Upper lobe of left lung (tissue), 6 donors: ENCODE measurements around the gene NUDT2. TPM values are rescaled to one million over a fixed set of nuclear protein-coding genes. Genes with fewer than 3 reads are reported as not detected.

ENCODE experiments used
- ATAC-seq, 2 donors: fragments of 200-7000 bp; cut with Tn5 transposase; one replicate each; pipeline ENCODE4 v1.9.1; 2022; ENCODE audit warnings: mild to moderate bottlenecking in 2 of 2, moderate library complexity in 2 of 2; ENCODE audit not compliant: low FRiP score in 2 of 2
- DNase-seq, 2 donors: peaks; one replicate each; pipeline ENCODE4 v3.0.0-alpha.2; 2019 to 2020
- H3K27ac ChIP-seq, 4 donors: fragments of 200-600 bp; sonication (generic); one replicate each; pipeline ENCODE4 v1.5.1; 2016 to 2019
- H3K27me3 ChIP-seq, 4 donors: fragments of 200-600 bp; sonication (generic); one replicate each; pipeline ENCODE4 v1.5.1; 2017 to 2019
- H3K36me3 ChIP-seq, 4 donors: fragments of 200-600 bp; sonication (generic); one replicate each; pipeline ENCODE4 v1.5.1; 2016 to 2019
- H3K4me1 ChIP-seq, 4 donors: fragments of 200-600 bp; sonication (generic); one replicate each; pipeline ENCODE4 v1.5.1; 2018 to 2019
- H3K4me3 ChIP-seq, 4 donors: fragments of 200-600 bp; sonication (generic); one replicate each; pipeline ENCODE4 v1.5.1; 2017 to 2019; ENCODE audit warnings: mild to moderate bottlenecking in 2 of 4, moderate library complexity in 1 of 4
- H3K9me3 ChIP-seq, 4 donors: fragments of 200-600 bp; sonication (generic); one replicate each; pipeline ENCODE4 v1.5.1; 2018 to 2019
- CTCF ChIP-seq, 6 experiments: fragments of 450-650 bp in 4 of 6; fragments of 200-600 bp in 2 of 6; sonication (generic) in 2 of 6; IDR thresholded peaks; one replicate each; pipeline ENCODE4 v1.5.1; 2016 to 2019; ENCODE audit warnings: antibody characterized with exemption in 6 of 6
- EP300 ChIP-seq, 4 donors: sonication (generic); formaldehyde crosslinking; IDR thresholded peaks; one replicate each; pipeline ENCODE4 v1.5.1; 2017; ENCODE audit warnings: antibody characterized with exemption in 4 of 4, control low read depth in 2 of 4
- POLR2A ChIP-seq, 4 donors: fragments of 450-650 bp; IDR thresholded peaks; one replicate each; pipeline ENCODE4 v1.5.1; 2016 to 2017; ENCODE audit warnings: antibody characterized with exemption in 4 of 4, mild to moderate bottlenecking in 2 of 4
- POLR2AphosphoS5 ChIP-seq, 2 donors: sonication (generic); formaldehyde crosslinking; IDR thresholded peaks; one replicate each; pipeline ENCODE4 v1.5.1; 2017; ENCODE audit warnings: antibody characterized with exemption in 2 of 2
- WGBS, 2 donors: methylation state at CpG; one replicate each; pipeline ENCODE4 v1.1.5; 2017 to 2018; 5-methylcytosine and 5-hydroxymethylcytosine counted together
- total RNA-seq, 6 donors: library from RNA; depleted of rRNA in 4 of 6; stranded (reverse); fragments of >200 nt in 4 of 6; gene quantifications; one replicate each; pipeline versions ENCODE4 v1.1.0 to v1.2.1, GENCODE V29; 2016 to 2021
- donor health status: DM: no; HTN: no; CAD: no; lungs with moderate emphysema.
- donor health status: DM: no; HTN: yes; CAD: no; lungs with severe emphysema.

The NUDT2 gene
- 10 to 100 TPM in 4 of 6 donors, 1 to 10 TPM in 2; 4.2 to 17.8 (median 11.2) TPM for total RNA-seq

GRCh38 chr9:34328987-34329832 is at the start of gene NUDT2, which contains the start of gene KIF24:
NUDT2 (plus strand) TSS chr9:34329569; CDS start chr9:34339040, 9,471 bp downstream.
KIF24 (minus strand) TSS chr9:34329268; CDS start chr9:34311346, 17,922 bp downstream.
- no peaks in the 10 kb centered on the region for H3K36me3 ChIP-seq
- 0% methylated on average over 37 to 53 of the region's 64 CpGs for WGBS, 2 donors
- peak in 1 of 6 experiments; percentile 18 for TF ChIP-seq CTCF (IDR thresholded peaks at IDR 0.05)
- TF ChIP-seq POLR2A (IDR thresholded peaks at IDR 0.05) = peak in 3 of 4 donors; percentile 53 to 91 (median 70)
- no peak for TF ChIP-seq EP300 (IDR thresholded peaks at IDR 0.05)
- peak; percentile 66 to 72 for TF ChIP-seq POLR2AphosphoS5 (IDR thresholded peaks at IDR 0.05)
- H3K4me1 ChIP-seq = peaks cover 7 to 19% (median 18%) of the 10 kb centered on the region in 4 donors
- no peaks in the 10 kb centered on the region for H3K27me3 ChIP-seq
- H3K4me3 ChIP-seq = peak within 1 kb of the TSS; percentile 64 to 87 (median 78)
- no peaks in the 10 kb centered on the region for H3K9me3 ChIP-seq
- peak within 1 kb of the TSS; percentile 91 to 92 (median 92) for H3K27ac ChIP-seq
- peak; percentile 98 to 99 for ATAC-seq
- peak; percentile 97 to 98 for DNase-seq

GRCh38 chr9:34282096-34282495 is 47.3 kb upstream of the NUDT2 start:
- no peaks in the 10 kb centered on the region for H3K4me1 ChIP-seq
- no peaks in the 10 kb centered on the region for H3K36me3 ChIP-seq
- no peak for DNase-seq
- no peak for ATAC-seq
- H3K27ac ChIP-seq = no peak overlapping the region
- 77 to 86% methylated on average over 1 of the region's 1 CpG for WGBS, 2 donors
- H3K4me3 ChIP-seq = no peak overlapping the region
- no peaks in the 10 kb centered on the region for H3K9me3 ChIP-seq
- no peaks in the 10 kb centered on the region for H3K27me3 ChIP-seq
- TF ChIP-seq POLR2A (IDR thresholded peaks at IDR 0.05) (no peak), EP300 (IDR thresholded peaks at IDR 0.05) (no peak), CTCF (IDR thresholded peaks at IDR 0.05) (no peak), POLR2AphosphoS5 (IDR thresholded peaks at IDR 0.05) (no peak)

- ATAC-seq = no peak
Observed at GRCh38 chr9:34289159-34289558, 40.2 kb upstream of the NUDT2 start.

GRCh38 chr9:34291023-34291422 is 38.3 kb upstream of the NUDT2 start:
- peak in 1 of 2 donors; percentile 56 for ATAC-seq

More at GRCh38 chr9:34289159-34289558, 40.2 kb upstream of the NUDT2 start:
- no peak for DNase-seq
- H3K36me3 ChIP-seq = no peaks in the 10 kb centered on the region
- no peaks in the 10 kb centered on the region for H3K9me3 ChIP-seq
- no peak overlapping the region for H3K4me3 ChIP-seq
- no peaks in the 10 kb centered on the region for H3K4me1 ChIP-seq
- no peaks in the 10 kb centered on the region for H3K27me3 ChIP-seq
- TF ChIP-seq EP300 (IDR thresholded peaks at IDR 0.05) (no peak), POLR2A (IDR thresholded peaks at IDR 0.05) (no peak), POLR2AphosphoS5 (IDR thresholded peaks at IDR 0.05) (no peak), CTCF (IDR thresholded peaks at IDR 0.05) (no peak)
- WGBS, 2 donors = 82 to 97% methylated on average over 1 to 2 of the region's 2 CpGs
- no peak overlapping the region for H3K27ac ChIP-seq

GRCh38 chr9:34291423-34291822 is 37.9 kb upstream of the NUDT2 start:
- TF ChIP-seq POLR2AphosphoS5 (IDR thresholded peaks at IDR 0.05) (no peak), EP300 (IDR thresholded peaks at IDR 0.05) (no peak), POLR2A (IDR thresholded peaks at IDR 0.05) (no peak), CTCF (IDR thresholded peaks at IDR 0.05) (no peak)
- Histone ChIP-seq H3K27me3 (no peaks in the 10 kb centered on the region), H3K9me3 (no peaks in the 10 kb centered on the region), H3K4me3 (no peak overlapping the region), H3K27ac (no peak overlapping the region), H3K4me1 (no peaks in the 10 kb centered on the region), H3K36me3 (no peaks in the 10 kb centered on the region)
- WGBS, 2 donors = 93 to 98% methylated on average over 2 of the region's 2 CpGs
- no peak for ATAC-seq
- DNase-seq = no peak

More at GRCh38 chr9:34291023-34291422, 38.3 kb upstream of the NUDT2 start:
- Histone ChIP-seq H3K4me3 (no peak overlapping the region), H3K27me3 (no peaks in the 10 kb centered on the region), H3K27ac (no peak overlapping the region), H3K36me3 (no peaks in the 10 kb centered on the region), H3K4me1 (no peaks in the 10 kb centered on the region), H3K9me3 (no peaks in the 10 kb centered on the region)
- no peak for TF ChIP-seq POLR2A (IDR thresholded peaks at IDR 0.05)
- 55 to 64% methylated on average over 2 of the region's 2 CpGs for WGBS, 2 donors
- no peak for DNase-seq
